Activated naive CD4-positive, alpha-beta T cell treated with anti-CD3 and anti-CD28 coated beads for 36 hours (primary cell): Measurements from ENCODE around the gene NELL2. TPM values are rescaled to one million over a fixed set of nuclear protein-coding genes. Genes with fewer than 3 reads are reported as not detected.

Source experiments
- CTCF ChIA-PET: fragments of 350-600 bp; sonication (Branson Sonifier 250); formaldehyde crosslinking; loops from one replicate; lab custom pipeline; 2021; ENCODE audit warnings: antibody characterized with exemption; lab: Charles Lee
- DNase-seq: peaks from one replicate; pipeline ENCODE4 v3.0.0-alpha.2; 2020
- H3K27ac Mint-ChIP-seq: one replicate; pipeline ENCODE4 v1.8.0; 2021; ENCODE audit warnings: mild to moderate bottlenecking, mixed read lengths
- H3K27me3 Mint-ChIP-seq: one replicate; pipeline ENCODE4 v1.8.0; 2021; ENCODE audit warnings: low read depth, mixed read lengths
- H3K36me3 Mint-ChIP-seq: one replicate; pipeline ENCODE4 v1.8.0; 2021; ENCODE audit warnings: low read depth, mixed read lengths
- H3K4me1 Mint-ChIP-seq: one replicate; pipeline ENCODE4 v1.8.0; 2021; ENCODE audit warnings: low read depth, mixed read lengths
- H3K4me3 Mint-ChIP-seq: one replicate; pipeline ENCODE4 v1.8.0; 2021; ENCODE audit warnings: mild to moderate bottlenecking, moderate library complexity, mixed read lengths
- H3K9me3 Mint-ChIP-seq: one replicate; pipeline ENCODE4 v1.8.0; 2021; ENCODE audit warnings: mixed read lengths
- intact Hi-C: fragments of 100-400 bp; cut with micrococcal nuclease; formaldehyde crosslinking; loops from one replicate; pipeline ENCODE4 v1.15.1; 2023
- total RNA-seq, 2 experiments: library from RNA; stranded (reverse); gene quantifications; one replicate each; pipeline ENCODE4 v1.2.3, GENCODE V29; 2021

NELL2 gene
- total RNA-seq, 2 experiments from 2014 or later, result 61.9 to 72.2 TPM

GRCh38 chr12:44476683-44477082, 399.4 kb downstream of the NELL2 start:
- intact Hi-C loops, result no loop called here
- no peaks in the 10 kb centered on the region for H3K4me1 Mint-ChIP-seq
- peaks cover 7% of the 10 kb centered on the region for H3K36me3 Mint-ChIP-seq
- no peaks in the 10 kb centered on the region for H3K27me3 Mint-ChIP-seq
- peaks cover 22% of the 10 kb centered on the region for H3K9me3 Mint-ChIP-seq
- H3K4me3 Mint-ChIP-seq, result no peak overlapping the region
- no peak overlapping the region for H3K27ac Mint-ChIP-seq
- CTCF ChIA-PET, result interaction anchor here (0.8 kb wide), 1 partner anchor 472 kb away, joined by 4 read pairs; no protein-coding TSS in a partner anchor
- no peak for DNase-seq

- Mint-ChIP-seq H3K27ac (no peak overlapping the region), H3K4me3 (no peak overlapping the region), H3K36me3 (no peaks in the 10 kb centered on the region), H3K9me3 (peaks cover 5% of the 10 kb centered on the region), H3K4me1 (no peaks in the 10 kb centered on the region), H3K27me3 (no peaks in the 10 kb centered on the region)
- intact Hi-C loops, result no loop called here
- DNase-seq, result no peak
- CTCF ChIA-PET, result no interaction called here
These were observed 411.0 kb downstream of the NELL2 start for GRCh38 chr12:44465139-44465538.

GRCh38 chr12:44464180-44464579, 411.9 kb downstream of the NELL2 start:
- no peak overlapping the region for H3K27ac Mint-ChIP-seq
- no peak overlapping the region for H3K4me3 Mint-ChIP-seq
- CTCF ChIA-PET, result interaction anchor here (0.6 kb wide), 1 partner anchor 450 kb away, joined by 3 read pairs; no protein-coding TSS in a partner anchor
- peaks cover 5% of the 10 kb centered on the region for H3K9me3 Mint-ChIP-seq
- intact Hi-C loops, result no loop called here
- no peak for DNase-seq
- H3K36me3 Mint-ChIP-seq, result no peaks in the 10 kb centered on the region
- no peaks in the 10 kb centered on the region for H3K27me3 Mint-ChIP-seq
- H3K4me1 Mint-ChIP-seq, result no peaks in the 10 kb centered on the region

DNA sequence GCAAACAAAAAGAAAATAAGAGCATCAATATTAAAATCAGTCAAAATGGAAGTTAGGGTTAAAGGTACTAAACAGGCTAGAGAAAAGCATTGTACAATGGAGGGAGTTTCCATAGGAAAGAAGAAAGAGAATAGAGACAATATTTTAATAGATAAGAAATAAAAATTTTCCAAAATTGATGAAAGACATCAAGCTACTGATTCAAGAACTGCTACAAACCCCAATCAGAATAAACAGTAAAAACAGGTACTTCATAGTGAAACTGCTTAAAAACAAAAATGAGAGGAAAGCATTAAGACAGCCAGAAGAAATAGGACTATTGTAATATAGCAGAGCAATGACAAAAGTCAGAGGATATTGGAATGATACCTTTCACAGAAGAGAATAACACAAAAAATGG, 413.4 kb downstream of the NELL2 start:
- CTCF ChIA-PET, result no interaction called here
- Mint-ChIP-seq H3K27ac (no peak overlapping the region), H3K9me3 (peaks cover 5% of the 10 kb centered on the region), H3K27me3 (no peaks in the 10 kb centered on the region), H3K4me1 (no peaks in the 10 kb centered on the region), H3K36me3 (no peaks in the 10 kb centered on the region), H3K4me3 (no peak overlapping the region)
- no peak for DNase-seq
- intact Hi-C loops, result no loop called here

GRCh38 chr12:44460261-44460660, 415.9 kb downstream of the NELL2 start:
- no peaks in the 10 kb centered on the region for H3K9me3 Mint-ChIP-seq
- H3K27ac Mint-ChIP-seq, result no peak overlapping the region
- H3K4me3 Mint-ChIP-seq, result no peak overlapping the region
- no peaks in the 10 kb centered on the region for H3K4me1 Mint-ChIP-seq
- no peaks in the 10 kb centered on the region for H3K27me3 Mint-ChIP-seq
- CTCF ChIA-PET, result no interaction called here
- intact Hi-C loops, result no loop called here
- H3K36me3 Mint-ChIP-seq, result no peaks in the 10 kb centered on the region
- no peak for DNase-seq

DNA sequence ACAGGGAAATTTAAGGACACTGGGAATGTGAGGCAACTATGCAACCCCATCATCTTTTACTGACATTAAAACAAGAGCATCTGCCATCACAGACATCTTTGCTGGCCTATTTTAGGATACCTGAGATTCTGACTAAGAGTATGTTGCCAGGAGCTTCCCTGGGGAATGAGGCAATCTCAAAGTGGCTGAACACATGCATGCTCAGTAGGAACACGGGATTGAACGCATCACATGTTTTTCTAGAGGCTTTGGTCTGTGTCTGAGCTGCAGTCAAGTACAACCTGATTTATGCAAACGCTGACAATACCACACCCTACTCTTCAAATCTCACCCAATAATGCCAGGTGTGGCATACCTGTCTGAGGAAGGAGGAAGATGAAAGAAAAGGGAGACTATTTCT, 416.5 kb downstream of the NELL2 start:
- intact Hi-C loops, result no loop called here
- CTCF ChIA-PET, result interaction anchor here (0.8 kb wide), 1 partner anchor 317 kb away, joined by 3 read pairs; no protein-coding TSS in a partner anchor
- Mint-ChIP-seq H3K27me3 (no peaks in the 10 kb centered on the region), H3K27ac (no peak overlapping the region), H3K36me3 (no peaks in the 10 kb centered on the region), H3K4me1 (no peaks in the 10 kb centered on the region), H3K4me3 (no peak overlapping the region), H3K9me3 (no peaks in the 10 kb centered on the region)
- no peak for DNase-seq

Other genes starting within 250 kb of the NELL2 start
- gene DBX2, start 174.8 kb upstream of the NELL2 start, total RNA-seq, result not detected